ENCODE measurements around the gene LDLRAD2.

- TF ChIP-seq ELF4 (IDR thresholded peaks at IDR 0.05) (no peak), SUZ12 (IDR thresholded peaks at IDR 0.05) (no peak), FOXM1 (IDR thresholded peaks at IDR 0.05; ENCODE audit: borderline replicate concordance) (no peak), BHLHE40 (IDR thresholded peaks at IDR 0.05; ENCODE audit: borderline replicate concordance) (no peak), SP1 (IDR thresholded peaks at IDR 0.05) (no peak), NFRKB (IDR thresholded peaks at IDR 0.05) (no peak)
Measured at GRCh38 chr1:21823206-21823979, 11.3 kb downstream of the LDLRAD2 start.
